ENCODE results near the gene STAMBP. TPM values are rescaled to one million over a fixed set of nuclear protein-coding genes. Genes with fewer than 3 reads are reported as not detected.
"Not testable (repeated sequence)": the region's sequence is repeated elsewhere in the genome, so short reads cannot be mapped to it uniquely, and the experiment has no call there.

Gene STAMBP
- total RNA-seq (32.6 TPM), polyA plus RNA-seq (ENCODE audit: insufficient read depth in 1 of 8, insufficient read length in 8 of 8, low replicate concordance in 1 of 8) (10 to 100 TPM; 30.2 to 45.7 (median 38.7) TPM)
- long read RNA-seq, donor 1, full-length matches to known transcripts, result 2 of 2 reads
- long read RNA-seq, donor 1, partial matches to known transcripts, result 0 of 2 reads
- long read RNA-seq, donor 1, other reads (novel, unspliced or antisense), result 0 of 2 reads
- long read RNA-seq, donor 2, result 0 reads
- long read RNA-seq, donor 3, full-length matches to known transcripts, result 5 of 19 reads
- long read RNA-seq, donor 3, partial matches to known transcripts, result 14 of 19 reads
- long read RNA-seq, donor 3, other reads (novel, unspliced or antisense), result 0 of 19 reads
- long read RNA-seq, donor 4, full-length matches to known transcripts, result 1 of 6 reads
- long read RNA-seq, donor 4, partial matches to known transcripts, result 5 of 6 reads
- long read RNA-seq, donor 4, other reads (novel, unspliced or antisense), result 0 of 6 reads
- long read RNA-seq, donor 5, full-length matches to known transcripts, result 10 of 16 reads
- long read RNA-seq, donor 5, partial matches to known transcripts, result 6 of 16 reads
- long read RNA-seq, donor 5, other reads (novel, unspliced or antisense), result 0 of 16 reads
- long read RNA-seq, donor 6, full-length matches to known transcripts, result 8 of 33 reads
- long read RNA-seq, donor 6, partial matches to known transcripts, result 25 of 33 reads
- long read RNA-seq, donor 6, other reads (novel, unspliced or antisense), result 0 of 33 reads
- long read RNA-seq, donor 7, full-length matches to known transcripts, result 4 of 28 reads
- long read RNA-seq, donor 7, partial matches to known transcripts, result 24 of 28 reads
- long read RNA-seq, donor 7, other reads (novel, unspliced or antisense), result 0 of 28 reads
- long read RNA-seq, donor 8, full-length matches to known transcripts, result 1 of 1 reads
- long read RNA-seq, donor 8, partial matches to known transcripts, result 0 of 1 reads
- long read RNA-seq, donor 8, other reads (novel, unspliced or antisense), result 0 of 1 reads
- long read RNA-seq, donor 9, full-length matches to known transcripts, result 2 of 15 reads
- long read RNA-seq, donor 9, partial matches to known transcripts, result 13 of 15 reads
- long read RNA-seq, donor 9, other reads (novel, unspliced or antisense), result 0 of 15 reads
- long read RNA-seq, donor 10, full-length matches to known transcripts, result 4 of 4 reads
- long read RNA-seq, donor 10, partial matches to known transcripts, result 0 of 4 reads
- long read RNA-seq, donor 10, other reads (novel, unspliced or antisense), result 0 of 4 reads
- long read RNA-seq, donor 11, full-length matches to known transcripts, result 4 of 4 reads
- long read RNA-seq, donor 11, partial matches to known transcripts, result 0 of 4 reads
- long read RNA-seq, donor 11, other reads (novel, unspliced or antisense), result 0 of 4 reads

- Histone ChIP-seq H3K9me3 (replicated peaks; ENCODE audit: control insufficient read depth, low read depth, low read length) (no peaks in the 10 kb centered on the region), H3K4me3 (ENCODE audit: low read length) (peak within 1 kb of the TSS; percentile 84), H3K27me3 (ENCODE audit: control insufficient read depth, insufficient read depth, low read length) (no peaks in the 10 kb centered on the region), H3K36me3 (ENCODE audit: control insufficient read depth, insufficient read depth, low read length) (peaks cover 18% of the 10 kb centered on the region), H3K27ac (ENCODE audit: low read length) (peak within 1 kb of the TSS; percentile 97), H3K4me1 (ENCODE audit: control insufficient read depth, insufficient read depth, low read length) (peaks cover 14% of the 10 kb centered on the region)
- peak; percentile 99 for DNase-seq
- WGBS (ENCODE audit: insufficient coverage), result under 1% methylated on average over 38 of the region's 48 CpGs
Observed at GRCh38 chr2:73828818-73829570, at the start of gene STAMBP. Gene STAMBP, plus strand, starts transcription at chr2:73828961. Its CDS starts 1,896 bp downstream, at chr2:73830857.

- Histone ChIP-seq H3K4me1 (ENCODE audit: control insufficient read depth, insufficient read depth, low read length) (peaks cover 7% of the 10 kb centered on the region), H3K27ac (ENCODE audit: low read length) (peak within 1 kb of the TSS; percentile 96), H3K27me3 (ENCODE audit: control insufficient read depth, insufficient read depth, low read length) (no peaks in the 10 kb centered on the region), H3K36me3 (ENCODE audit: control insufficient read depth, insufficient read depth, low read length) (peaks cover 10% of the 10 kb centered on the region), H3K9me3 (replicated peaks; ENCODE audit: control insufficient read depth, low read depth, low read length) (no peaks in the 10 kb centered on the region), H3K4me3 (ENCODE audit: low read length) (peak within 1 kb of the TSS; percentile 99)
- DNase-seq, result peak; percentile 98
- under 1% methylated on average over 36 of the region's 40 CpGs for WGBS (ENCODE audit: insufficient coverage)
Observed at GRCh38 chr2:73779467-73780236, 49.1 kb upstream of the STAMBP start, which contains the start of gene DUSP11. Gene DUSP11, minus strand, starts transcription at chr2:73780103. Its CDS starts 129 bp downstream, at chr2:73779974.

- WGBS (ENCODE audit: insufficient coverage), result no CpG with 5 or more reads among the region's 7 CpGs
- Histone ChIP-seq H3K4me3 (ENCODE audit: low read length) (peak overlapping the region; percentile 99), H3K27ac (ENCODE audit: low read length) (no peak overlapping the region), H3K9me3 (replicated peaks; ENCODE audit: control insufficient read depth, low read depth, low read length) (no peaks in the 10 kb centered on the region), H3K36me3 (ENCODE audit: control insufficient read depth, insufficient read depth, low read length) (peaks cover 10% of the 10 kb centered on the region), H3K27me3 (ENCODE audit: control insufficient read depth, insufficient read depth, low read length) (no peaks in the 10 kb centered on the region), H3K4me1 (ENCODE audit: control insufficient read depth, insufficient read depth, low read length) (peaks cover 7% of the 10 kb centered on the region)
- no peak for DNase-seq
Observed at GRCh38 chr2:73780237-73780582, 48.6 kb upstream of the STAMBP start.

- H3K36me3 ChIP-seq (ENCODE audit: control insufficient read depth, insufficient read depth, low read length); H3K4me3 ChIP-seq (ENCODE audit: low read length); DNase-seq; H3K9me3 ChIP-seq (replicated peaks; ENCODE audit: control insufficient read depth, low read depth, low read length); H3K4me1 ChIP-seq (ENCODE audit: control insufficient read depth, insufficient read depth, low read length); H3K27ac ChIP-seq (ENCODE audit: low read length); H3K27me3 ChIP-seq (ENCODE audit: control insufficient read depth, insufficient read depth, low read length): not testable (repeated sequence)
- WGBS (ENCODE audit: insufficient coverage), result 72% methylated on average over 6 of the region's 15 CpGs
Observed at GRCh38 chr2:73783402-73783801, 45.4 kb upstream of the STAMBP start.

- not testable (repeated sequence) for DNase-seq; H3K36me3 ChIP-seq (ENCODE audit: control insufficient read depth, insufficient read depth, low read length); H3K27me3 ChIP-seq (ENCODE audit: control insufficient read depth, insufficient read depth, low read length); H3K4me3 ChIP-seq (ENCODE audit: low read length); H3K9me3 ChIP-seq (replicated peaks; ENCODE audit: control insufficient read depth, low read depth, low read length); H3K4me1 ChIP-seq (ENCODE audit: control insufficient read depth, insufficient read depth, low read length); H3K27ac ChIP-seq (ENCODE audit: low read length)
- WGBS (ENCODE audit: insufficient coverage), result no CpG with 5 or more reads among the region's 3 CpGs
Observed at GRCh38 chr2:73783883-73784282, 44.9 kb upstream of the STAMBP start, which contains the start of gene C2orf78. Gene C2orf78, plus strand, starts transcription at chr2:73784183. Its CDS starts 127 bp downstream, at chr2:73784310.

GRCh38 chr2:73811878-73812277 is 16.9 kb upstream of the STAMBP start:
- Histone ChIP-seq H3K27me3 (ENCODE audit: control insufficient read depth, insufficient read depth, low read length) (peaks cover 9% of the 10 kb centered on the region), H3K4me1 (ENCODE audit: control insufficient read depth, insufficient read depth, low read length) (no peaks in the 10 kb centered on the region), H3K9me3 (replicated peaks; ENCODE audit: control insufficient read depth, low read depth, low read length) (no peaks in the 10 kb centered on the region), H3K27ac (ENCODE audit: low read length) (no peak overlapping the region), H3K36me3 (ENCODE audit: control insufficient read depth, insufficient read depth, low read length) (no peaks in the 10 kb centered on the region), H3K4me3 (ENCODE audit: low read length) (no peak overlapping the region)
- no peak for DNase-seq

GRCh38 chr2:73812635-73813034 is 16.1 kb upstream of the STAMBP start:
- Histone ChIP-seq H3K9me3 (replicated peaks; ENCODE audit: control insufficient read depth, low read depth, low read length) (no peaks in the 10 kb centered on the region), H3K36me3 (ENCODE audit: control insufficient read depth, insufficient read depth, low read length) (no peaks in the 10 kb centered on the region), H3K27me3 (ENCODE audit: control insufficient read depth, insufficient read depth, low read length) (peaks cover 9% of the 10 kb centered on the region), H3K4me3 (ENCODE audit: low read length) (no peak overlapping the region), H3K4me1 (ENCODE audit: control insufficient read depth, insufficient read depth, low read length) (no peaks in the 10 kb centered on the region), H3K27ac (ENCODE audit: low read length) (no peak overlapping the region)
- DNase-seq, result no peak

- Histone ChIP-seq H3K36me3 (ENCODE audit: control insufficient read depth, insufficient read depth, low read length) (no peaks in the 10 kb centered on the region), H3K27me3 (ENCODE audit: control insufficient read depth, insufficient read depth, low read length) (peaks cover 11% of the 10 kb centered on the region), H3K4me3 (ENCODE audit: low read length) (no peak overlapping the region), H3K9me3 (replicated peaks; ENCODE audit: control insufficient read depth, low read depth, low read length) (no peaks in the 10 kb centered on the region), H3K27ac (ENCODE audit: low read length) (no peak overlapping the region), H3K4me1 (ENCODE audit: control insufficient read depth, insufficient read depth, low read length) (no peaks in the 10 kb centered on the region)
- WGBS (ENCODE audit: insufficient coverage), result 87% methylated on average over 3 of the region's 18 CpGs
- DNase-seq, result no peak
Observed at GRCh38 chr2:73818296-73818695, 10.5 kb upstream of the STAMBP start.

GRCh38 chr2:73821227-73821626 is 7.5 kb upstream of the STAMBP start:
- peaks cover 5% of the 10 kb centered on the region for H3K27me3 ChIP-seq (ENCODE audit: control insufficient read depth, insufficient read depth, low read length)
- H3K36me3 ChIP-seq (ENCODE audit: control insufficient read depth, insufficient read depth, low read length), result no peaks in the 10 kb centered on the region
- H3K4me1 ChIP-seq (ENCODE audit: control insufficient read depth, insufficient read depth, low read length), result no peaks in the 10 kb centered on the region
- H3K4me3 ChIP-seq (ENCODE audit: low read length), result no peak overlapping the region
- 22% methylated on average over 2 of the region's 2 CpGs for WGBS (ENCODE audit: insufficient coverage)
- H3K9me3 ChIP-seq (replicated peaks; ENCODE audit: control insufficient read depth, low read depth, low read length), result no peaks in the 10 kb centered on the region
- no peak overlapping the region for H3K27ac ChIP-seq (ENCODE audit: low read length)
- no peak for DNase-seq

All from muscle of leg (tissue), 16 donors.